GM18861 (cell line): Measurements from ENCODE around the gene KRTAP10-12.

Experiments used
- ATAC-seq: cut with Tn5 transposase; IDR thresholded peaks from one replicate; pipeline ENCODE4 v1.9.1; 2021; ENCODE audit not compliant: unreplicated experiment

KRTAP10-12 gene

GRCh38 chr21:44710756-44711326 lies 13.9 kb downstream of the KRTAP10-12 start:
- ATAC-seq: no peak

GRCh38 chr21:44711327-44712202 lies 14.6 kb downstream of the KRTAP10-12 start, which contains the start of gene TSPEAR:
Gene TSPEAR (minus strand): TSS chr21:44711572. CDS start chr21:44711514, 58 bp downstream.
- no peak for ATAC-seq

GRCh38 chr21:44712203-44713028 lies 15.4 kb downstream of the KRTAP10-12 start:
- no peak for ATAC-seq

GRCh38 chr21:44713130-44713529 lies 16.2 kb downstream of the KRTAP10-12 start:
- no peak for ATAC-seq

- ATAC-seq: no peak
These were observed 16.9 kb downstream of the KRTAP10-12 start for GRCh38 chr21:44713846-44714245.

- ATAC-seq: no peak
These were observed 17.9 kb downstream of the KRTAP10-12 start for GRCh38 chr21:44714905-44715304.

- ATAC-seq: no peak
These were observed 20.0 kb downstream of the KRTAP10-12 start for GRCh38 chr21:44716984-44717383.

- no peak for ATAC-seq
These were observed 21.1 kb downstream of the KRTAP10-12 start for GRCh38 chr21:44718093-44718492.

- no peak for ATAC-seq
These were observed 21.6 kb downstream of the KRTAP10-12 start for GRCh38 chr21:44718571-44718970.

- ATAC-seq: no peak
These were observed 23.2 kb downstream of the KRTAP10-12 start for GRCh38 chr21:44720170-44720569.

GRCh38 chr21:44722731-44723130 lies 25.8 kb downstream of the KRTAP10-12 start:
- no peak for ATAC-seq

GRCh38 chr21:44723177-44724131 lies 26.5 kb downstream of the KRTAP10-12 start:
- no peak for ATAC-seq

- no peak for ATAC-seq
These were observed 27.2 kb downstream of the KRTAP10-12 start for GRCh38 chr21:44724196-44724595.

GRCh38 chr21:44724926-44725325 lies 28.0 kb downstream of the KRTAP10-12 start:
- no peak for ATAC-seq

GRCh38 chr21:44726826-44727225 lies 29.9 kb downstream of the KRTAP10-12 start:
- no peak for ATAC-seq

- no peak for ATAC-seq
These were observed 30.3 kb downstream of the KRTAP10-12 start for GRCh38 chr21:44727321-44727720.

- ATAC-seq: no peak
These were observed 30.8 kb downstream of the KRTAP10-12 start for GRCh38 chr21:44727757-44728156.

- no peak for ATAC-seq
These were observed 31.7 kb downstream of the KRTAP10-12 start for GRCh38 chr21:44728716-44729115.

GRCh38 chr21:44729336-44730027 lies 32.5 kb downstream of the KRTAP10-12 start:
- ATAC-seq: no peak

GRCh38 chr21:44730028-44730395 lies 33.0 kb downstream of the KRTAP10-12 start:
- no peak for ATAC-seq
